DMS 273 treated with DMSO at 0.1 percent for 48 hours (cell line): ENCODE data around the gene ZNF334.

Source experiments
- DNase-seq: peaks from one replicate; lab custom pipeline; 2025; lab: John Stamatoyannopoulos, UW

Gene ZNF334

GRCh38 chr20:46485431-46485830 is 27.9 kb downstream of the ZNF334 start:
- no peak for DNase-seq

DNA sequence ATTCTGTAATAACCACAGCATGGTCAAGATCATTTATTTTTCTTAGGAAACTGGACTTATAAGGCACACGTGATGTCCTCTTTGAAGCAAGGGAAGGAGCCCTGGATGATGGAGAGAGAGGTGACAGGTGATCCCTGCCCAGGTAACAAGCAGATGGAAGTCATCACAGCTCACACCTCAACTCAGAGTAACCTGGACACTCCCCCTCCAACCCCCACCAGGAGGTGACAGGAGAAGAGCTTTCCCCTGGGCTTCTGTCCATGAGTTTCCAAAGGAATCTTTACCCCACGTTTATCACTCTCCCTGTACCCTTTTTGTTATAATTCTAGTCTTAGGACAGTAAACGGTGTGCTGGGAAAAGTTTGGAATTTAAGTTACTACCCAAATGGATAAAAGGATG is 28.4 kb downstream of the ZNF334 start:
- no peak for DNase-seq

DNA sequence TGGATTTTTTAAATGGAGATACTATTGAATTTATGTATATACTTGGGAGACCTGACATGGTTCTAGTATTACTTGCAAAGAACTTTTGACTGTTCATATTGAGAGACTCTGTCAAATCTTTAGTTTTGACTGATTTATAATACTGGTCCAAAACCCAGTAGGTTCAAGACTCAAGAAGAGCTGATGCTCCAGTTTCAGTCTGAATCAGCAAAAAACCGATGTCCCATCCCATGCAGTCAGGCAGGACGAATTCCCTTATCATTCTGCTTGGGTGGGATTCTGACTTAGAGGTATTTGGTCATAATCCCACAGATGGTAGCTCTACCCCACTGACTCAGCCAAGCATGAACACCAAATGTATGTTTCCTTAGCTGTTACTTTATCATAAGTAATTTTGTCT is 29.5 kb downstream of the ZNF334 start:
- DNase-seq, result no peak

DNA sequence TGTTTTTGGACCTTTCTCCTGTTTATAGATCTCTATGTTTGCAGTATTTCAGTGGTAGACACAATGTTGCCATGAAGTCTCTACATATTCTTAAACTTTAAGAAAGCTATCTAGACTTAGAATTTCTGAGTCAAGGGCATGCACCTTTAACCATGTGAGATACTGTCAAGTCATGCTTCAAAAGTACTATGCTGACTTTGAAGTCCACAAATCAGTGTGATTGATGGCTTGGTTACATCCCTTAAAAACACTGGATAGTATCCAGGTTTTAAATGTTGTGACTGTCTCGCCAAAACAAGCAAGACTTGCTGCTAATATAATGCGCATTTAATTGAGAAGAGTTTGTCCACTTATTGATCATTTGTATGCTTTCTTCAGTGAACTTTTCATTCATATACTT is 30.5 kb downstream of the ZNF334 start:
- DNase-seq, result no peak

- DNase-seq, result no peak
Observed at GRCh38 chr20:46477640-46478039, 35.7 kb downstream of the ZNF334 start.

DNA sequence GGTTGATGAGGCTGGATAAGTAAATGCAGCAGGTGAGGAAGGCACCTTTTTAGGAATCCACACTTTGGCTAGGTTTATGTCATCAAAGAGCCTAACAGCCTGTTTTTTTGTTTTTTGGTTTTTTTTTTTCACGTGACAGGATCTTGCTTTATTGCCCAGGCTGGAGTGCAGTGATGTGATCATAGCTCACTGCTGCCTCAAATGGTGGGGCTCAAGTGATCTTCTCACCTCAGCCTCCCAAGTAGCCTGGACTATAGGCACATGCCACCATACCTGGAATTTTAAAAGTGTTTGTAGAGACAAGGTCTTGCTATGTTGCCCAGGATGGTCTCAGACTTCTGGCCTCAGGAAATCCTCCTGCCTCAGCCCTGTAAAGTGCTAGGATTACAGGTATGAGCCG is 36.1 kb downstream of the ZNF334 start:
- DNase-seq, result no peak

GRCh38 chr20:46468508-46468907 is 44.9 kb downstream of the ZNF334 start:
- no peak for DNase-seq

DNA sequence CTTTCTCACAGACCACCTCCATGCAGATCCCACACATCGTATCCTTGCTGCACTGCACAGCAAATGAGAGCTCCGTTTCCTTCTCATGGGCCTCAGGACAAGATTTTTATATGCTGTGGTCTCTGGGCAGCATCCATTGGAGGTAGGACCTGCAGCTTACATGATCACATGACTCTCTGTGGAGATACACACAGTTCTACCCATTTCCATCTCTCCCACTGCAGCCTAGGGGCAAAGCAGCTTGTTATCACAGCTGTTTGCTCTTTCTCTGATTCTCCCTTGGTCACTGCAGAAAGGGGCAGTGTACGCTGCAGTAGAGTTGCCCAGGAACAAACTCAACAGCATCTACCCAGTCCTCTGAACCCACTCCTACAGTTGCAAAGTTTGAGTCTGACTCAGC is 48.9 kb downstream of the ZNF334 start:
- no peak for DNase-seq

GRCh38 chr20:46463852-46464251 is 49.5 kb downstream of the ZNF334 start:
- DNase-seq, result no peak

DNA sequence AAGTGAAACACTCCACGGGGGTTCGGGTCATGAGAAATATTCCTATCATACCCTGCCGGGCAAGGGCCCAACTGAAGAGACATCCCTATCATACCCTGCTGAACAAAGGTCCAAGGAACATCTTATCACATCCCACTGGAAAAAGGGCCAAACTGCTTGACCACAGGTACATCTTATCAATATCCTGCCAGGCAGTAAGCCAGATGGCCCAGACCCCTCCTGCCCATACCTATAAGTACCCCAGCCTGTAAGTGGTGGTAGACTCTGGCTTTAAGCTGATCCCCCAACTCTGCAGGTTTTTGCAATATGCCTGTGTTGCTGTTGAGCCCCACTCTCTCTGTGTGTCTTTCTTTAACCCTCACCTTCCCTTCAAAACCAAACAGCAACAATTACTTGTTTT is 51.6 kb downstream of the ZNF334 start:
- no peak for DNase-seq

DNA sequence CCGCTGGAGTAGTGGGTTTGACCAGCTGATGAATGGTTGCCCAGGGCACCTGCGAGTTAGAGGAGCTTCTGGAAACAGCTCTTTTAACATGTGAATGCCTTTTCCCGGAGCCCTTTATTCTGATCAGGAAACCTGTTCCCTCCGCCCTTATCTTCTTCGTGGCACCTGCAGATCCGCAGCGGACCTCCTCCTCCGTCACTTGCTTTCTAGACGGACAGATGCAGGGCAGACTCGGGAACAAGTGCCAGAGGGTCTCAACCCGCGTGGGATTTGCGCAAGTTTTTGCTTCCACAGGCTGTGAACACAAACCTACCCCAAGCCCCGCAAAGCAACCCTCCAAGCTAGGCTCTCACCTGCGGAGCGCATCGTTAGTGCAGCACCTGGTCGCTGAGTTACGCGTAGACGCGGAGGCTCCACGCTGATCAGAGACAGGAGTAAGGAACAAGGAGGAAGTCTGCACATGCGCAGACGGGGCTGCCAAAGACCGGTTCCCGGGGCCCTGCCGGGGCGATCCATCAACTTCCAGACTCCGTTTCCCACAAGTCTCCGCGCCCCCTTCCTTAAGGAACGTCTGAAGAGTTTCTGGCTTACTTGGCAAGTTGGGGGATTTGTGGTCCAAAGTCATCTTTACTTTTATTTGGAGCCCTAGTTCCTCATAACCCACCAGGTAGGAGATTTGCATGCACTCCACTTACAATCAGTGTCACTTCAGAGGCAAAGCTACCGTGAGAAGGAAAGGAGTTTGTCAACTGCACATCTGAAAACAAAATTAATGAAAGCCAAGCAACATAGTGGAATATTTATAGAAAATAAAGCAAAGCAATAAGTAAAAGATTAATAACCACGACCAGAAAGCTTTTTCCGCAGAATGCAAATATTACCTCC is 54.3 kb downstream of the ZNF334 start:
- DNase-seq, result no peak

DNA sequence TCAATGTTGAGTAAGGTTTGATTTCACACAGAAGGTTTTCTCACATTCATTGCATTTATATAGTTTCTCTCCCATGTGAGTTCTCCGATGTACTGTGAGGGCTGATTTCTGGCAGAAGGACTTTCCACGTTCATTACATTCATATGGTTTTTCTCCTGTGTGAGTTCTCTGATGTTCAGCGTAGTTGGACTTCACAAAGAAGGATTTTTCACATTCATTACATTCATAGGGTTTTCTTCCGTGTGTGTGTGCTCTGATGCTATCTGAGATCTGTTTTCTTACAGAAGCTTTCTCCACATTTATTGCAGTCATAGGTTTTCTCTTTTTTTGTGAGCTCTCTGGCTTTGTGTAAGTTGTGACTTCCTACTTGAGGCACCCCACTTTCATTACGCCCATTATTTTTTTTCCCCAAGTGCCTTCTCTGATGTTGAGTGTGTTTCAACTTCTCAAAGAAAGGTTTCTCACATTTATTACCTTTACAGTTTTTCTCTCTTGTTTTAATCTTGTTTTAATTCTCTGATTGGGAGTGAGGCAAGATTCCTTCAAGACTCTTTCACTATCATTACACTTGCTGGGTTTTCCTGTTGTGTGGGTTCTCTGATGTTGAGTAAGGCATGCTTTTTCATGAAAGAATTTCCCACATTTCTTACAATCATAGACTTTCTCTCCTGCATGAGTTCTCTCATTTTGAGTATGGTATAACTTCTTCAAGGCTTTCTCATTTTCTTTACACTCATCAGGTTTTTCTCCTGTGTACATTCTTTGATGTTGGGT is 56.9 kb downstream of the ZNF334 start:
- no peak for DNase-seq

DNA sequence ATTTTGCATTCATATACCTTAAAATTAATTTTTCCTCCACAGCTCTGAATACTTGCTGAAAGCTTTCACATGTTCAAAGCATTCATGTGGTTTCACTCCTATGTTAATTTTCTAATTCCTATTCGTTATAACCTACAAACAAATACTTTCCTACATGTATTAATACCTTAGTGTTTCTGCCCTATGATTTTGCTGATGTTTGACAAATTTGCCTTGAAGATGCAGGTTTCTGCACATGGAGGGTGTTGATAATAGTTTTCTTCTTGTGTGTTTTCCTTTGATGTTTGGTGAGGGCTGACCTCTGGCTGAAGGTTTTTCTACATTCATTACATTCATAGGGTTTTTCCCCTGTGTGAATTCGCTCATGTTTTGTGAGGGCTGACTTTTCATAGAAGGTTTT is 57.6 kb downstream of the ZNF334 start:
- DNase-seq, result no peak
